ENCODE measurements around the gene ELK4.
"Not testable (repeated sequence)": the region's sequence is repeated elsewhere in the genome, so short reads cannot be mapped to it uniquely, and the experiment has no call there.

Gene ELK4

GRCh38 chr1:205664399-205665017, 32.7 kb upstream of the ELK4 start:
- ATAC-seq (no peak), DNase-seq (no peak)

GRCh38 chr1:205663286-205663936, 31.6 kb upstream of the ELK4 start:
- no peak for ATAC-seq
- DNase-seq = no peak

- DNase-seq (no peak), ATAC-seq (no peak)
These were observed 31.0 kb upstream of the ELK4 start for GRCh38 chr1:205662791-205663190.

- DNase-seq = no peak
- no peak for ATAC-seq
These were observed 30.4 kb upstream of the ELK4 start for GRCh38 chr1:205662135-205662738.

DNA sequence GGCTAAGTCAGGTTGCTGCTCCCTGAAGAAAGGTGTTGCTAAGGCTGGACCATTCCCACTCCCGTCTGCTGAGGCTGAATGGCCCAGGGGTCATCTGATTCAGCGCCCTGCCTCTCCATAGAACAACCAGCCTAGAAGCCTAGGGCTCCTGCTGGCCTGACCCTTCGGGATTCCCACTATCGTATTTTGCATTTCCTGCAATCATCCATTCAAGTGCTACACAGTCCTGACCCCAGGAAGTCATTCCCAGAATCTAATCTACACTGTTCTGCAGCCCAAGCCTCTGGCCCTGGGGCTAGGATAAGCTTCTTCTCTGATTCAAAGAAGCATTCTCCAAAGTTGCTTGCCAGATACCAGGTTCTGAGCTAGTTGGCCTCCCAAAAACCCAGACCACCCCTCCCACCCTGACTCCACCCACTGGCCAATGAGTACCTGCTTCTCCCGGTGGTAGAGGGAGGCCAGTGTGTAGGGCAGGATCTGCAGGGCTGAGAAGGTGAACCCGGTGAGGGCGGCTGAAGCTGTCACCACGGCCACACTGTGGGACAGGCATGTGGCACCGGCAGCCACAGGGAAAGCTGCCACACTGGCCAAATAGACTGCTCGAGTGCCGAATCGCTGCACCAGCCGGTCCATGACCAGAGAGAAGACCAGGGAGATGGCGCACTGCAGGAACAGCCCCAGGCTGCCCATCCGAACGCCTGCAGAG, 29.8 kb upstream of the ELK4 start:
- no peak for ATAC-seq

DNA sequence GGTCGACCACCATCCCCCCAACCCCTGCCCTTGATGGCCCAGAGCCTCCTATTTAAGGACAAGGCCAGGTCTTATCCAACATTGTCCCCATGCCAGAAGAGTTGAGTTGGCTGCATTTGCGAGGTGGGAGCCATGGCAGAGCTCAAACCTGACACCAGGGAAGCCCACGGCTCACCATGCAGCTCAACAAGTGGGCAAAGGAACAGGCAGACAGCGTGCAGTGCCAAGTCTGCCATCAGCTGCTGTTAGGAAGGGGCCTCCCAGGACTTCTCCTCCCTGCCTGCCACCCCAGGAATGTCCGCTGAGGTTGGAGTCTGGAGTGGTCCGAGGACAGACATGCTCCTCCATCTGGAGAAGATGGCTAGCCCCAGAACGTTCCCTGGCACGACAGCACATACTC, 28.6 kb upstream of the ELK4 start:
- no peak for ATAC-seq
- DNase-seq = no peak

More for the DNA sequence above, 29.8 kb upstream of the ELK4 start:
- no peak for DNase-seq

DNA sequence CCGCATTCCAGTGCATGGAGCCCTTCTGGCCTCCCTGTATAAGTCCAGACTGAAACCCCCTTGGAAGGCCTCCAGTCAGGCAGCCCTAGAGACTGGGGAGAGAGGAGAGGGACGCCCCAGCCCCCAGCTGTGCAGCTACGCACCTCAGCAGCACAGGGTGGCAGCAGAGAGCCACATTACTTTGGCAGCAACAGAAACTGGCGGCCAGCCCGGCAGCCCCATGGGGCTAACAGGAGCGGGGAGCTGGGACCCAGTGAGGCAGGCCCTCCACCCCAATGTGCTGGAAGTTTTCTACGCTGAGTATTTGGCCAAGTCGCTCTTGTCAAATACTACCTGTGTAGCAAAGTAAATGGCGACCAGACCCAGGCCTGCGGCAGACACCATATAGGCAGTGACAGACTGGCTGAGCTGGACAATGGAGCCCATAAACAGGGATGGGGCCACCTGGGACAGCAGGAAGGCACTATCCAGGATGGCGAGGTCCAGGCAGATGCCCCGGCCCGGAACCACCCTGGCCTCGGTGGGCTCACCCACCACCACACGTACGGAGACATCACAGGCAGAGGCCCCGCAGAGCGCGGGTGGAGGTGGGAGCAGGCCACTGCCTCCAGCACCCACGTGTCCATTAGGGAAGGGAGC, 27.3 kb upstream of the ELK4 start:
- ATAC-seq (peak; percentile 89), DNase-seq (peak; percentile 82)

DNA sequence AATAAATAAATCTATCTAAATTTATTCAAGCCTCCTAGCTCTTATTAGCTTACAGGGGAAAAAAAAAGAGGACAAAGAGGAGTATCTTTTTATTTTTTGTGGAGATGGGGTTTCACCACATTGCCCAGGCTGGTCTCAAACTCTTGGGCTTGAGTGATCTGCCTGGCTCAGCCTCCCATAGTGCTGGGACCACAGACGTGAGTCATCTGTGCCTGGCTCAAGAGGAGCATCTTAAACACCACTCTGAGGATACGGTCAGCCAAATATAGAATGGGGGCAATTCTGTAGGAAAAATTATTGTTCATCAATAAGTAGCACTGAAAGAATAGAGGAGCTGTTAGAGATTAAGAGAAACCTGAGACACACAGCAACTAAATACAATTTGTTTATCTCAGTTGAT, 24.4 kb upstream of the ELK4 start:
- ATAC-seq (no peak), DNase-seq (no peak)

DNA sequence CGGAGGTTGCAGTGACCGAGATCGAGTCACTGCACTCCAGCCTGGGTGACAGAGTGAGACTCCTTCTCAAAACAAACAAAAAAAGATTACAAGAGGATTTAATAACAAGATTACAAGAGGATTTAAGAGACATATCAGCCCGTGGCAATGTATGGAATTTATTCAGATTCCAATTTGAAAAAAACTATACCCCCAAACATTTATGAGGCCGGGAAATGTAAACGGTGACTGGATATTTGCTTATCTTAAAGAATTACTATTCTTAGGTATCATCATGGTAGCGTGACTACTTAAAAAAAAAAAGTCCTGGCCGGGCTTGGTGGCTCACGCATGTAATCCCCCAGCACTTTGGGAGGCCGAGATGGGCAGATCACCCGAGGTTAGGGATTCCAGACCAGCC, 21.2 kb upstream of the ELK4 start:
- DNase-seq = no peak
- ATAC-seq = no peak

GRCh38 chr1:205650241-205650640, 18.4 kb upstream of the ELK4 start:
- ATAC-seq (no peak), DNase-seq (no peak)

DNA sequence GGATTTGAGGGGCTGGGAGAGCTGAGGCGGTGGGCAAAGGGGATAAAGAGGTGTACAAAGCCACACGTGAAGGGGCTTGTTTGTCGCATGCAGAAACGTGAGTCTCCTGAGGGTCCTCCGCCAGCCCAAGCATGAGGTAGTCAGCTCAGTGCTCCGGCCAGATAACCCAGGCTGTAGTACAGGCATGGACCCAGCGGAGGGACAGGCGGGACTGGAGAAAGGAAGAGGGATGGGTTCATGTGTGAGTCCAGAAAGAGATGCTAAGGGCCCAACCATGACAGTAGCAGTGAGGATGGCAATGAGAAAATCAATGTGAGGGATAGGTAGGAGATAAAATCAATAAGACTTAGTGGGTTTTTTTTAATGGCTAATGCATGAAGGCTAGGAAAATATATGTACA, 13.7 kb upstream of the ELK4 start:
- ATAC-seq = no peak

DNA sequence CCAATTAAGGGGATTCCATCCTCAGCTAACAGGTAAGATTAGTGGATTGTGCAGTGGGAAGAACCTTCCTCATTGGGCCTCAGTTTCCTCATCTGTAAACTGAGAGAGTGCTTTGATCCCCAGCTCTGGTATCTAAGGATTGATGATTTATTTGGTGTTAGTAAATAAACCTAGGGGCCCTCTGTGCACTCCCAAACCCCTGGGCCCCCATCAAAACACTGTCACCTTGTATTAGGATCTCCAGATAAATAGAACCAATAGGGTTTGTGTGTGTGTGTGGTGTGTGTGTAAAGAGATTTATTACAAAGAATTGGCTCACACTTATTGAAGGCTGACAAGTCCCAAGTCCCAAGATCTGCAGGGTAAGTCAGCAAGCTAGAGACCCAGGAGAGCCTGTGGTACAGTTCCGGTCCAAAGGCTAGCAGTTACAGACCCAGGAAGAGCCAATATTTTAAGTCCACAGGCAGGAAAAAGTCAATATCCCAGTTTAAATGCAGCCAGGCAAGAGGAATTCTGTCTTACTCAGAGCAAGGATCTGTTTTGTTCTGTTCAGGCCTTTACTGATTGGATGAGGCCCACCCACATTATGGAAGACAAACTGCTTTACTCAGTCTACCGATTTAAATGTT, 11.0 kb upstream of the ELK4 start:
- DNase-seq (no peak), ATAC-seq (no peak)

More for the DNA sequence above, 13.7 kb upstream of the ELK4 start:
- DNase-seq = no peak

GRCh38 chr1:205639567-205639966, 7.8 kb upstream of the ELK4 start:
- DNase-seq (no peak), ATAC-seq (no peak)

DNA sequence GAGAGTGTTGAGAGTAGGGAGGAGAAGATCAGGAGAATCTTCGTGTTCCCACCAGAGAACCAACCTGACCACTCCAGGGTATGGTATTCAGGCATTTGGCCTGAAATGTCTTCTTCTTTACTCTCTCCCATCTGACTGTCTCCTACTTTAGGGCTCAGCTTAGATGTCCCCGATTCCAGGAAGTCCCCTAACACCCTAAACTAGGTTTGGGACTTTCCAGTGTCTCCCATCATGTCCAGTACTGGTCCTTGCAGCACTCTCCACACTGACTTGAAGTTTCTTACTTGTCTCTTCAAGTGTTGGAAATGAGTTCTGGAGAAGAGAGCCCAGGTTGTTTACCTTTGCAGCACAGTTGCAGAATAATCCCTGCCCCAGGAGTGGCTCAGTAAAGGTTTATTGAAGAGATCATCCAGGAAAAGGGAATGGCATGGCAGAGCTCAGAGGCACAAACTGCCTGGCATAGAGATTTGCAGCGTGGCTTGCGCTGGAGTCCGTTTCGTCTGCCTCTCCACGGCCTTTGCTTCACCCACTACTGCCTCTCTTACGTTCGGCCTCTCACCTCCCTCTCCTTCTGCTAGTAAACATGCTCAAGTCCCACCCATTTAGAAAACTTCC, 6.2 kb upstream of the ELK4 start:
- DNase-seq = no peak
- no peak for ATAC-seq

DNA sequence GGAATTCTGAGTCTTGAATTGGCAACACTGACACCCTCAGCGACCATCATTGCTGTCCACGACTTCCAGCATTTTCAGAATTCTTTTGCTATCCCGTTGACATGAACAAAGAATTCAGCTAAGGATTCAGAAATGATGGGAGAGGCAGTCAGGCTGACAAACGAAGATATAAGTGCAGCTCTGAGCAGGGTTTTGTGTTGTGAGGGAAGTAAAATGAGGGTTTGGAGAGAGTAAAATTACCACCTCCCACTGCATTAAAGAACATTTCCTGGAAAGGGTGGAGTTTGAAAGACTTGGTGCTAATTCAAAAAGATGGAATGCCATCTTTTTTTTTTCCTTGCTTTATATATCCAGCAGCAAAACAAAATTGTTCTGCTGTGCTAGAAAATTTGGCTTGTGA, 4.9 kb upstream of the ELK4 start:
- ATAC-seq (no peak), DNase-seq (no peak)

DNA sequence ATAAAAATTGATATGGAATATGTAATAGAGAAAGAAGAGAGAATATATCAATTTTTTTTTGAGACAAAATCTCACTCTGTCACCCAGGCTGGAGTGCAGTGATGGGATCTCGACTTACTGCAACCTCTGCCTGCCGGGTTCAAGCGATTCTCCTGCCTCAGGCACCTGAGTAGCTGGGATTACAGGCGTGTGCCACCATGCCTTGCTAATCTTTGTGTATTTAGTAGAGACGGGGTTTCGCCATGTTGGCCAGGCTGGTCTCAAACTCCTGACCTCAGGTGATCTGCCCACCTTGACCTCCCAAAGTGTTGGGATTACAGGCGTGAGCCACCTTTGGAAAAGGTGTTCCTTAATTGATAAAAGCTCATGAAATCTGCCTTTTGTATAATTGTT, 4.3 kb upstream of the ELK4 start:
- not testable (repeated sequence) for DNase-seq, ATAC-seq

- ATAC-seq = no peak
- DNase-seq = no peak
These were observed 1.7 kb upstream of the ELK4 start for GRCh38 chr1:205633421-205633976.

GRCh38 chr1:205632669-205633169, 908 bp upstream of the ELK4 start:
- ATAC-seq (no peak), DNase-seq (no peak)

DNA sequence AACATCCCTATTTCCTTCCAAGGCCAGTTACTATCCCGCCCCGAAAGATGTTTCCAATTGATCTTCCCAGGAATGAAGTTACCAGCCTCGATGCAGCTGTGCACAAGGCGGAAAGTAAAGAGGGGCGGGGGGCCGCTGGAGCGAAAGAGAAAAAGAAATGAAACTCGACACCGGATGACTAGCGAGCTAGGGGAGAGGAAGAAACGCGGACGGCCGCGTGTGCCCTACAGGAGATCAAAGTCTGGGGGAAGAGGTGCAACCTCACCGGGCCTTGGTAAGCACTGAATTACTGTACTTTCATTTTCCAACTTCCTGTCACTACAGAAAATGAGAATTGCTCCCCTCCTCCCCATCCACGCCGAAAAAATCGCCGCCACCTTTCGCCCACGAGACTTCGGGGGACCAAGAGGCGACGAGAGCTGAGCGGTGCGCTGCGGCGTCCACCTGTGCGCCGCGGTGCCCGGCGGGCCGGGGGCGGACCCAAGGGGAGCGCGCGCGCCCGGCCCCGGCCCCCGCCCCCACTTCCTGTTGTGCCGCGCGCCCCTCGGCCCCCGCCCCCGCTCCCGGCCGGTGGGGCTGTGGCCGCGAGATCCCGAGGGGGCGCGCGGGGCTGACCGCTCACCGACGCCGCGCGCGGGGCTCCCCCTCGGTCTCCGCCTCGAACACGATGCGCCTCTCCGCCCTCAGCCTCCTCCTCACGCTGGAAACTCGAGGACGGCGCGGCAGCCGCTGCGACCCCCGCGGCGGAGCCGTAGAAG, 622 bp downstream of the ELK4 start:
- DNase-seq = peak; percentile 79
- ATAC-seq = peak; percentile 76

DNA sequence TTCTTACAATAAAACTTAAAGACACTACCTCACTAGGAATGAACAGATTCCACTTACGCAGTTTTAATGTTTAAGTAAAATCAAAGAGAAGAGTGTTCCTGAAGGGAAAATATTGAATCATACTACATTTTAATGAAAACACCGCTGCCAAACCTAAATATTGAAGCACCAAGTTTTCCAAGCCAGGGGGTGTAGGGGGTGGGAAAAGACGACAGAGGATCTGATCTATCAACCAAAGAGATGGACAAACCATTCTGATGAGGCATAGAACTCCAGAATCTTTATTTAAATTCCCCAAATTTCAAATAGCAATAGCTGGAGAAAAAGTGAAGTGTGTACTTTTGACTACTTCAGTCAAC, 1.2 kb downstream of the ELK4 start:
- DNase-seq (no peak), ATAC-seq (no peak)

GRCh38 chr1:205630241-205630640, 1.6 kb downstream of the ELK4 start:
- ATAC-seq (no peak), DNase-seq (no peak)
